GM23338 (cell line): ENCODE measurements around the gene KAT8.

Source experiments
- CREB1 ChIP-seq: fragments of 250-450 bp; sonication (Bioruptor Pico); IDR thresholded peaks from 2 replicates; pipeline ENCODE4 v1.5.0; 2020; ENCODE audit warnings: low read depth, mild to moderate bottlenecking, moderate library complexity
- CTCF ChIP-seq, 2 experiments: fragments of 200-600 bp in 1 of 2; sonication (generic) in 1 of 2; conservative IDR thresholded peaks; 2 replicates each; pipeline versions ENCODE4 v1.5.1 to v1.6.1; 2016 to 2017; ENCODE audit warnings: antibody characterized with exemption in 2 of 2, low read depth in 2 of 2, mild to moderate bottlenecking in 2 of 2, moderate library complexity in 1 of 2
- EZH2 ChIP-seq: fragments of 200-600 bp; sonication (generic); IDR thresholded peaks from one replicate; pipeline ENCODE4 v1.8.0; 2017; ENCODE audit warnings: antibody characterized with exemption, mild to moderate bottlenecking, low read depth; ENCODE audit not compliant: unreplicated experiment
- EZH2phosphoT487 ChIP-seq: fragments of 200-600 bp; sonication (generic); IDR thresholded peaks from one replicate; pipeline ENCODE4 v1.8.1; 2018; ENCODE audit warnings: antibody characterized with exemption; ENCODE audit not compliant: unreplicated experiment
- POLR2AphosphoS5 ChIP-seq: IDR thresholded peaks from 2 replicates; pipeline ENCODE4 v1.6.1; 2016; ENCODE audit warnings: antibody characterized with exemption, low read depth
- REST ChIP-seq: IDR thresholded peaks from one replicate; pipeline ENCODE4 v1.6.1; 2018; ENCODE audit warnings: antibody characterized with exemption; ENCODE audit not compliant: unreplicated experiment
- STAT1 ChIP-seq: IDR thresholded peaks from one replicate; pipeline ENCODE4 v1.6.1; 2016; ENCODE audit warnings: antibody characterized with exemption; ENCODE audit not compliant: unreplicated experiment
- ZNF114 ChIP-seq: fragments of 250-450 bp; sonication (Bioruptor Pico); IDR thresholded peaks from 2 replicates; pipeline ENCODE4 v1.5.0; 2020; ENCODE audit warnings: mild to moderate bottlenecking, moderate library complexity
- ZNF331 ChIP-seq: fragments of 250-450 bp; sonication (Bioruptor Pico); IDR thresholded peaks from 2 replicates; pipeline ENCODE4 v1.5.0; 2020; ENCODE audit warnings: low read depth, mild to moderate bottlenecking, moderate library complexity

GRCh38 chr16:31133046-31133501 lies 15.6 kb downstream of the KAT8 start:
- TF ChIP-seq CTCF (conservative IDR thresholded peaks at IDR 0.05; ENCODE audit: low read depth in 2 of 2): no peak
- no peak for TF ChIP-seq POLR2AphosphoS5
- no peak for TF ChIP-seq EZH2
- TF ChIP-seq EZH2phosphoT487: no peak
- TF ChIP-seq REST: no peak
- TF ChIP-seq ZNF114 (CRISPR knock-in tag): no peak
- no peak for TF ChIP-seq CREB1 (CRISPR knock-in tag)
- no peak for TF ChIP-seq ZNF331 (CRISPR knock-in tag)
- no peak for TF ChIP-seq STAT1
